Neural cell (in vitro differentiated cells): ENCODE results near the gene NEBL. TPM values are rescaled to one million over a fixed set of nuclear protein-coding genes. Genes with fewer than 3 reads are reported as not detected.

Experiments
- H2AFZ ChIP-seq: fragments of 200-600, 300-800 bp; sonication (generic), shearing (Covaris generic); 2 replicates; pipeline ENCODE4 v1.6.0; 2014; ENCODE audit warnings: low read depth, mild to moderate bottlenecking, antibody characterized with exemption, low read length, moderate library complexity
- H3F3A ChIP-seq: fragments of 200-600 bp; shearing (Covaris generic); 2 replicates; pipeline ENCODE4 v1.6.1; 2016; ENCODE audit warnings: mild to moderate bottlenecking, moderate library complexity, mixed read lengths, antibody characterized with exemption, low read length; ENCODE audit not compliant: insufficient read depth, poor library complexity, severe bottlenecking
- H3K27ac ChIP-seq: fragments of 200-600, 300-800 bp; sonication (generic), shearing (Covaris generic); 2 replicates; pipeline ENCODE4 v1.5.1; 2014; ENCODE audit warnings: mild to moderate bottlenecking, low read length, moderate library complexity
- H3K27me3 ChIP-seq: fragments of 300-800, 200-600 bp; sonication (generic), shearing (Covaris generic); 2 replicates; pipeline ENCODE4 v1.6.0; 2014; ENCODE audit warnings: mild to moderate bottlenecking, low read depth, low read length, moderate library complexity; ENCODE audit not compliant: insufficient read depth
- H3K36me3 ChIP-seq: fragments of 300-800, 200-600 bp; sonication (generic), shearing (Covaris generic); 2 replicates; pipeline ENCODE4 v1.5.1; 2014; ENCODE audit warnings: mild to moderate bottlenecking, antibody characterized with exemption, low read length, moderate library complexity; ENCODE audit not compliant: insufficient read depth
- H3K4me2 ChIP-seq: fragments of 300-800, 200-600 bp; sonication (generic), shearing (Covaris generic); 2 replicates; pipeline ENCODE4 v1.6.0; 2014; ENCODE audit warnings: mild to moderate bottlenecking, low read length
- H3K4me3 ChIP-seq: fragments of 300-800, 200-600 bp; sonication (generic), shearing (Covaris generic); 2 replicates; pipeline ENCODE4 v1.5.1; 2014; ENCODE audit warnings: mild to moderate bottlenecking, low read length, moderate library complexity
- H3K79me2 ChIP-seq: fragments of 200-600 bp; shearing (Covaris generic); replicated peaks from 2 replicates; pipeline ENCODE4 v1.6.0; 2014; ENCODE audit warnings: mild to moderate bottlenecking, low read length, moderate library complexity; ENCODE audit not compliant: insufficient read depth
- H3K9ac ChIP-seq: fragments of 300-800, 200-600 bp; sonication (generic), shearing (Covaris generic); 2 replicates; pipeline ENCODE4 v1.6.1; 2016; ENCODE audit warnings: mild to moderate bottlenecking, low read length, mixed read lengths
- H3K9me2 ChIP-seq: fragments of 200-600 bp; shearing (Covaris generic); 2 replicates; pipeline ENCODE4 v1.6.1; 2016; ENCODE audit warnings: mild to moderate bottlenecking, low read length, mixed read lengths; ENCODE audit not compliant: insufficient read depth
- H3K9me3 ChIP-seq: fragments of 200-600, 300-800 bp; sonication (generic), shearing (Covaris generic); 2 replicates; pipeline ENCODE4 v1.6.1; 2016; ENCODE audit warnings: mild to moderate bottlenecking, mixed run types, low read length, moderate library complexity, mixed read lengths
- H4K20me1 ChIP-seq: fragments of 200-600 bp; shearing (Covaris generic); 2 replicates; pipeline ENCODE4 v1.6.1; 2016; ENCODE audit warnings: mild to moderate bottlenecking, mixed run types; ENCODE audit not compliant: insufficient read depth
- CTCF ChIP-seq: fragments of 450-650 bp; IDR thresholded peaks from 2 replicates; pipeline ENCODE4 v1.5.1; 2014; ENCODE audit warnings: antibody characterized with exemption, mild to moderate bottlenecking, moderate library complexity; ENCODE audit not compliant: poor library complexity, severe bottlenecking
- EP300 ChIP-seq: fragments of 450-650 bp; conservative IDR thresholded peaks from 2 replicates; pipeline ENCODE4 v1.6.1; 2014; ENCODE audit warnings: antibody characterized with exemption, mild to moderate bottlenecking, moderate library complexity; ENCODE audit not compliant: poor library complexity, severe bottlenecking
- EZH2 ChIP-seq: fragments of 200-600, 300-800 bp; shearing (Covaris generic), sonication (generic); IDR thresholded peaks from 2 replicates; pipeline ENCODE4 v1.6.1; 2014; ENCODE audit warnings: antibody characterized with exemption, low read length, borderline replicate concordance, mild to moderate bottlenecking; ENCODE audit not compliant: insufficient read depth, poor library complexity, severe bottlenecking
- MXI1 ChIP-seq: fragments of 450-650 bp; conservative IDR thresholded peaks from 2 replicates; pipeline ENCODE4 v1.6.1; 2014; ENCODE audit warnings: antibody characterized with exemption, mild to moderate bottlenecking; ENCODE audit not compliant: poor library complexity, severe bottlenecking
- POLR2AphosphoS5 ChIP-seq: IDR thresholded peaks from 2 replicates; pipeline ENCODE4 v1.6.1; 2012
- RAD21 ChIP-seq: fragments of 450-650 bp; conservative IDR thresholded peaks from 2 replicates; pipeline ENCODE4 v1.6.1; 2014; ENCODE audit warnings: antibody characterized with exemption, mild to moderate bottlenecking, moderate library complexity
- REST ChIP-seq: IDR thresholded peaks from 2 replicates; pipeline ENCODE4 v1.6.1; 2012; ENCODE audit warnings: borderline replicate concordance
- SMC3 ChIP-seq: fragments of 450-650 bp; conservative IDR thresholded peaks from 2 replicates; pipeline ENCODE4 v1.6.1; 2014; ENCODE audit warnings: antibody characterized with exemption, mild to moderate bottlenecking, moderate library complexity; ENCODE audit not compliant: poor library complexity
- TAF1 ChIP-seq: IDR thresholded peaks from 2 replicates; pipeline ENCODE4 v1.6.1; 2012; ENCODE audit warnings: low read depth
- polyA plus RNA-seq: library from polyadenylated mRNA; depleted of rRNA; stranded (reverse); fragments of >200 nt; gene quantifications from 2 replicates; pipeline ENCODE4 v1.2.3, GENCODE V29; 2014

Gene NEBL
- polyA plus RNA-seq, 1 donor from 2014 or later = 16.3 TPM

GRCh38 chr10:20911626-20912025, 14.5 kb upstream of the NEBL start:
- Histone ChIP-seq H3K27me3 (no peaks in the 10 kb centered on the region), H2AFZ (no peak overlapping the region), H3K36me3 (no peaks in the 10 kb centered on the region), H3K9me3 (no peaks in the 10 kb centered on the region), H3K4me3 (no peak overlapping the region), H3K79me2 (no peaks in the 10 kb centered on the region), H3F3A (no peaks in the 10 kb centered on the region), H3K27ac (no peak overlapping the region), H3K9me2 (no peaks in the 10 kb centered on the region), H3K9ac (no peak overlapping the region), H3K4me2 (no peak overlapping the region), H4K20me1 (no peaks in the 10 kb centered on the region)
- TF ChIP-seq EP300 (no peak), TAF1 (no peak), POLR2AphosphoS5 (no peak), MXI1 (no peak), CTCF (no peak), REST (no peak), EZH2 (no peak), SMC3 (no peak), RAD21 (no peak)

GRCh38 chr10:20909801-20910200, 12.7 kb upstream of the NEBL start:
- Histone ChIP-seq H3K79me2 (no peaks in the 10 kb centered on the region), H3K4me2 (no peak overlapping the region), H3K27ac (no peak overlapping the region), H4K20me1 (no peaks in the 10 kb centered on the region), H3K9me2 (no peaks in the 10 kb centered on the region), H3K9ac (no peak overlapping the region), H3K4me3 (no peak overlapping the region), H3K27me3 (no peaks in the 10 kb centered on the region), H3F3A (no peaks in the 10 kb centered on the region), H3K9me3 (no peaks in the 10 kb centered on the region), H2AFZ (no peak overlapping the region), H3K36me3 (no peaks in the 10 kb centered on the region)
- TF ChIP-seq EP300 (no peak), POLR2AphosphoS5 (no peak), MXI1 (no peak), EZH2 (no peak), REST (no peak), RAD21 (no peak), SMC3 (no peak), TAF1 (no peak), CTCF (no peak)
